ES-I3 (cell line): ENCODE data around the gene NHLRC1.

Experiments used
- H3K36me3 ChIP-seq: 2 replicates; pipeline ENCODE4 v1.6.1; 2013; ENCODE audit warnings: mild to moderate bottlenecking, low read length, control low read depth, moderate library complexity; ENCODE audit not compliant: insufficient read depth
- H3K4me1 ChIP-seq: 2 replicates; pipeline ENCODE4 v1.6.1; 2013; ENCODE audit warnings: mild to moderate bottlenecking, control low read depth, low read length; ENCODE audit not compliant: insufficient read depth
- H3K9ac ChIP-seq: 2 replicates; pipeline ENCODE4 v1.6.1; 2013; ENCODE audit warnings: low read depth, mild to moderate bottlenecking, low read length, moderate library complexity
- H3K9me3 ChIP-seq: 2 replicates; pipeline ENCODE4 v1.6.1; 2013; ENCODE audit warnings: mild to moderate bottlenecking, low read length, moderate library complexity; ENCODE audit not compliant: control insufficient read depth, insufficient read depth

NHLRC1 gene

DNA sequence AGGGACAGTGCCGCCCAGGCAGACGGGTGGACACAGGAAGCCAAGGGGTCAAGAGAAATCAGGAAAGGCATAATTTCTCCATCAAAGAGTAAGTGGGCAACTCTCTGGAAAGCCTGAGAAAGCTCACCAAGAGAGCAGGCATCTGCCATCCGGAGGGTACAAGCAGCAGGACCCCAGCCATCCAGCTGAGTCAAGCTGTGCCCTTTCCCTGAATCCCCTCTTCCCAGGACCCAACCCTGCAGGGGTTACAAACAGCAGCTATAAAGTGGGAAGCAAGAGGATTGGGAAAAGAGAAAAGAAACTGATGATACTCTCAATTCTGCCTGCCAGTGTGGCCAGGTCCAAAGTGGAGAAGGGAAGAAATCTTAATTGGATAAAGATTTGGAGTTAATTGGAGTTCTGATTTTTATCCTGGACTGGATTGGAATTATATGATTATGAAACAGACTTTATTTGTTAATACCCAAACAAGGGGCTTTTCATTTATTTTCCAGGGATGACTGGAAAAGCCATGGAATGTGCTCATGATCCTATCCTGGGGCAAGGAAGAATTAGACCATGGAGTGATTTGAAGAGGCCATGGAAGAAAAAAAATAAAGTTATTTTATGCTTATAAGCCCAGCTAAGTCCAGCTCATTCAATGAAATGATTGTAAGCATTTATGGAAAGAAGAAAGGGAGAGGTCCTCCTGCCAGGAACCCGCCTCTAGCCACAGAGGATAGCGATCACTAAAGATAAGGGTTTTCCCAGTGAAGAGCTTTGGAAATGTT lies 34.9 kb downstream of the NHLRC1 start:
- Histone ChIP-seq H3K9me3 (peaks cover 10% of the 10 kb centered on the region), H3K9ac (no peak overlapping the region), H3K36me3 (no peaks in the 10 kb centered on the region), H3K4me1 (no peaks in the 10 kb centered on the region)

- Histone ChIP-seq H3K4me1 (no peaks in the 10 kb centered on the region), H3K36me3 (no peaks in the 10 kb centered on the region), H3K9me3 (no peaks in the 10 kb centered on the region; the same call in 1 of the 2 replicates), H3K9ac (no peak overlapping the region)
Measured at GRCh38 chr6:18081025-18081668, 41.3 kb downstream of the NHLRC1 start.

DNA sequence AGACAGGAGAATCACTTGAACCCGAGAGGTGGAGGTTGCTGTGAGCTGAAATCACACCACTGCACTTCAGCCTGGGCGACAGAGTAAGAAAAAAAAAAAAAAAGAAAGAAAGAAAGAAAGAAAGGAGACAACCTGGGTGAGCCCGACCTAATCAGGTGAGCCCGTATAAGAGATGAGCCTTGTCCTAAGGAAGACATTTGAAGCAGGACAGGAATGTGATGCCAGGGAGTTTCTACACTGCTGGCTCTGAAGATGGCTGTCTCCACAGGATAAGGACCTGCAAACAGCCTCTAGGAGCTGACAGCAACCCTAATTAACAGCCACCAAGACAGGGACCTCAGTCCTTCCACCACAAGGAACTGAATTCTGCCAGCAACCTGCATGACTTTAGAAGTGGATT lies 41.9 kb downstream of the NHLRC1 start:
- no peak overlapping the region for H3K9ac ChIP-seq
- no peaks in the 10 kb centered on the region for H3K4me1 ChIP-seq
- no peaks in the 10 kb centered on the region for H3K36me3 ChIP-seq
- H3K9me3 ChIP-seq, result no peaks in the 10 kb centered on the region; the same call in 1 of the 2 replicates

DNA sequence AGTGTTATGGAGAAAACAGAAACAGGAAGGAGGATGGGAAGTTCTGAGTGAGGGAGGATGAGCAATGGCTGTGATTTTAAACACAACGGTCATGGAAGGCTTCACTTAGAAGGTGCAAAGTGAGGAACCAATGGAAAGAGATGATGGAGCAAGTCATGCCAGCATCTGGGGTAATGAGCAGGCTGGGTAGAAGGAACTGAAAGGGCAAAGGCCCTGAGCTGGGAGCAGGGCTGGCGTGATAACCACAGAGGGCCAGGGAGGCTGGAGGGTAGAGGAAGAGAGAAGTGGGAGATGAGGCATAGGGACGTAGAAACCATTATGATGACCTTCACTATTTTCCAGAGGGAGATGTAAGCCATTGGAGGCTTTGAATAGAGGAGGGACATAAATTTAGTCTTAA lies 43.6 kb downstream of the NHLRC1 start:
- H3K36me3 ChIP-seq, result no peaks in the 10 kb centered on the region
- H3K9me3 ChIP-seq, result no peaks in the 10 kb centered on the region; the same call in 1 of the 2 replicates
- H3K9ac ChIP-seq, result no peak overlapping the region
- no peaks in the 10 kb centered on the region for H3K4me1 ChIP-seq

- H3K36me3 ChIP-seq, result no peaks in the 10 kb centered on the region
- H3K4me1 ChIP-seq, result no peaks in the 10 kb centered on the region
- no peak overlapping the region for H3K9ac ChIP-seq
- H3K9me3 ChIP-seq, result no peaks in the 10 kb centered on the region; the same call in 1 of the 2 replicates
Measured at GRCh38 chr6:18076231-18076630, 46.2 kb downstream of the NHLRC1 start.

DNA sequence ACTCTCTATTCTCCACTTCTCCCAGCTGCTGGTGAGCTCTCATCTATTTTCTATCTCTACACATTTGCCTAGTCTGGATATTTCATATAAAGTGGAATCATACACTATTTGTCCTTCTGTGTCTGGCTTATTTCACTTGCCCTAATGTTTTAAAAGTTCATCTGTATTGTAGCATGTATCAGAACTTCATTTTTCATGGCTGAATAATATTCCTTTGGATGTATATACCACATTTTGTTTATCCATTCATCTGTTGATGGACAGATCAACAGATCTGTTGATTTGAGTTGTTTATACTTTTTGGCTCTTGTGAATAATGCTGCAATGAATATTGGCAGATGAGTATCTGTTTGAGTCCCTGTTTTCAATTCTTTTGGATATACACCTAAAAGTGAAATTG lies 49.6 kb downstream of the NHLRC1 start:
- no peak overlapping the region for H3K9ac ChIP-seq
- H3K4me1 ChIP-seq, result no peaks in the 10 kb centered on the region
- no peaks in the 10 kb centered on the region; the same call in 1 of the 2 replicates for H3K9me3 ChIP-seq
- no peaks in the 10 kb centered on the region for H3K36me3 ChIP-seq

GRCh38 chr6:18070486-18070885 lies 52.0 kb downstream of the NHLRC1 start:
- H3K36me3 ChIP-seq, result no peaks in the 10 kb centered on the region
- H3K4me1 ChIP-seq, result no peaks in the 10 kb centered on the region
- no peak overlapping the region for H3K9ac ChIP-seq
- H3K9me3 ChIP-seq, result no peaks in the 10 kb centered on the region; the same call in 1 of the 2 replicates
